ENCODE results near the gene ROS1. TPM values are rescaled to one million over a fixed set of nuclear protein-coding genes. Genes with fewer than 3 reads are reported as not detected.
"Not testable (repeated sequence)": the region's sequence is repeated elsewhere in the genome, so short reads cannot be mapped to it uniquely, and the experiment has no call there.

ROS1 gene
- total RNA-seq, 1 donor from 2014 or later, result not detected

DNA sequence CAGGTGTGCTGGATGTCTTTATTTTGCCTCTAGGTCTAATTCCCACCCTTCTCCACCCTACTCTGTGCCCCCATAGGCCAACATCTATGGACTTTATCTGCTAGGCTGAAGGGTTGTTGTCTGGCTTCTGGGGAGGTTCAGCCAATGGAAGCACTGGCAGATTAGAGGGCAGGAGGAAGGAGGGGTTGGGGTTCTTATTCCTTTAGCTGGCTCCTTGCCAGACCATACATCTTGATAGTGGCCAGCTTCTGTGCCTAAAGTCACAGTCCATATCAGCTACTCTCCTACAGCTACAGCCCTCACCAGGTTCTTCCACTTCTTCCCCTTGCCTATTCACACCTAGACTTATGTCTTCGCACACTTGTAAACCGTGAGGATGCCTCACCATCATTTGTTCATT, 41.1 kb downstream of the ROS1 start:
- intact Hi-C loops (cut with micrococcal nuclease), result no loop called here

- intact Hi-C loops (cut with micrococcal nuclease), result no loop called here
Measured at GRCh38 chr6:117381749-117382148, 44.0 kb downstream of the ROS1 start.

GRCh38 chr6:117380298-117380697, 45.4 kb downstream of the ROS1 start:
- intact Hi-C loops (cut with micrococcal nuclease), result no loop called here

DNA sequence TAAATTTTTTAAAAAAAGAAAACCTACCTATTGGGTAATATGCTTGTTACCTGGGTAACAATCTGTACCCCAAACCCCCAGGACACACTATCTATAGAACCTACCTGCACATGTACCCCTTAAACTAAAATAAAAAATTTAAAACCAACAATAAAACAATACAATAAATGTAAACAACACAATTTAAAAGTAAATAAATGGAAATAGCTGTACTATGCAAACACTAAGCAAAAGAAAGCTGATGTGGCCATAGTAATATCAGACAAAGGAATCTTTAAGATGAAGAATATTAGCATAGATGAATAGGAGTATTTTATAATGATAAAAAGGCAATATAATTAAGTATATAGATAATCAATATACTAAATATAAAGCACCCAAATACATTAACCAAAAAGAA, 50.3 kb downstream of the ROS1 start:
- intact Hi-C loops (cut with micrococcal nuclease), result no loop called here

DNA sequence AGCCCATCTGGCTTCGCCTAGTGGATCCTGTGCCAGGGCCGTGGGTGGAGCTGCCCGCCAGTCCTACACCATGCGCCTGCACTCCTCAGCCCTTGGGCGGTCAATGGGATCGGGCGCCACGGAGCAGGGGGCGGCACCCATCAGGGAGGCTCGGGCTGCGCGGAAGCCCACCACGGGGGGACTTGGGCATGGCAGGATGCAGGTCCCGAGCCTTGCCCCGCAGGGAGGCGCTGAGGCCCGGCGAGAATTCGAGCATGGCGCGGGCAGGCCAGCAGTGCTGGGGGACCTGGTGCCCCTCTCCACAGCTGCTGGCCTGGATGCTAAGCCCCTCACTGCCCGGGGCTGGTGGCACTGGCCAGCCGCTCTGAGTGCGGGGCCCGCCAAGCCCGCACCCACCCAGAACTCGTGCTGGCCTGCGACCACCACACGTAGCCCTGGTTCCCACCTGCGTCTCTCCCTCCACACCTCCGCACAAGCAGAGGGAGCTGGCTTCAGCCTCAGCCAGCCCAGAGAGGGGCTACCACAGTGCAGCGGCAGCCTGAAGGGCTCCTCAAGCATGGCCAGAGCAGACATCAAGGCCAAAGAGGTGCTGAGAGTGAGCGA, 52.4 kb downstream of the ROS1 start:
- intact Hi-C loops (cut with micrococcal nuclease), result no loop called here

DNA sequence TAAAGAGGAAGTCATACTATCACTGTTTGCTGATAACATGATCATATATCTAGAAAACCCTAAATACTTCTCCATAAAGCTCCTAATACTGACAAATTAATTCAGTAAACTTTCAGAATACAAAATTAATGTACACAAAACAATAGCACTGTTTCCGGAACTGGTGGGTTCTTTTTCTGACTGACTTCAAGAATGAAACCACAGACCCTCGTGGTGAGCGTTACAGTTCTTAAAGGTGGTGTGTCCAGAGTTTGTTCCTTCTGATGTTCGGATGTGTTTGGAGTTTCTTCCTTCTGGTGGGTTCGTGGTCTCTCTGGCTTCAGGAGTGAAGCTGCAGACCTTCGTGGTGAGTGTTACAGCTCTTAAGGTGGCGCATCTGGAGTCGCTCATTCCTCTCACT, 53.5 kb downstream of the ROS1 start:
- intact Hi-C loops (cut with micrococcal nuclease), result not testable (repeated sequence)

DNA sequence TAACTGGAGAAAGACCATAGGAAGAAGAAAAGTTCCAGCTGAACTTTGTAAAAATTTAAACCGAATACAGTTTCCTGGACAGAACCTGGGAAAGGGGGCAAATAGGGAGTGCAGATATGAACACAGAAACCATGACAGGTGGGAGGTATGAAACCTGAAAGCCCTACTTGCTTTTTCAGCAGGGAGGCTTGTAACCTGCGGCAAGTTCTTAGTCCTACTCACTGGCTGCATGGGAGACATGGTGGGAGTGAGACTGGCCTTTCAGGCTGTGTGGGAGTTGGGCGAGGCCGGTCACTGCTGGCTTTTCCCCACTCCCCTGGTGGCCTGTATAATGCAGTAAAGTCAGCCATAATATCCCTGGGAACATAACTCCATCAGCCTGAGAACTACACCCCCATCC, 54.2 kb downstream of the ROS1 start:
- intact Hi-C loops (cut with micrococcal nuclease), result no loop called here

DNA sequence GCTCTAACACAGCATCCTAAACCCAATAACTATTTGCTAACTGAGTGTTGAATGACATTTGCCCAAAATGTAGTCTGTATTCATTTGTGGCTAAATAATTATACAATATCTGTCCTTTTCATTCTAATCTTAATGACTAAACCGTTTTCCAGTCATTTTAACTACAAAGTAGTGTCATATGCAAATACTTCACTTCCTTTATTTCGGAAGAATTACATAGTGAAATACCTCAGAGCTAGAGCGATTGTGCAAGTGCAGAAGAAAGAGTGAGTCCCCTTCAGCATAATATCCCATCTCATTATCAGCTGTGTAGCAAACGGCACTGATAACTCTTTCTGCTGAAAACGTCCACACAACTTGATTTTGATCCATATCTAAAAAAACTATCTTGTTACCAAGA, 66.2 kb downstream of the ROS1 start:
- intact Hi-C loops (cut with micrococcal nuclease), result no loop called here

- intact Hi-C loops (cut with micrococcal nuclease), result no loop called here
Measured at GRCh38 chr6:117354671-117355070, 71.1 kb downstream of the ROS1 start.

DNA sequence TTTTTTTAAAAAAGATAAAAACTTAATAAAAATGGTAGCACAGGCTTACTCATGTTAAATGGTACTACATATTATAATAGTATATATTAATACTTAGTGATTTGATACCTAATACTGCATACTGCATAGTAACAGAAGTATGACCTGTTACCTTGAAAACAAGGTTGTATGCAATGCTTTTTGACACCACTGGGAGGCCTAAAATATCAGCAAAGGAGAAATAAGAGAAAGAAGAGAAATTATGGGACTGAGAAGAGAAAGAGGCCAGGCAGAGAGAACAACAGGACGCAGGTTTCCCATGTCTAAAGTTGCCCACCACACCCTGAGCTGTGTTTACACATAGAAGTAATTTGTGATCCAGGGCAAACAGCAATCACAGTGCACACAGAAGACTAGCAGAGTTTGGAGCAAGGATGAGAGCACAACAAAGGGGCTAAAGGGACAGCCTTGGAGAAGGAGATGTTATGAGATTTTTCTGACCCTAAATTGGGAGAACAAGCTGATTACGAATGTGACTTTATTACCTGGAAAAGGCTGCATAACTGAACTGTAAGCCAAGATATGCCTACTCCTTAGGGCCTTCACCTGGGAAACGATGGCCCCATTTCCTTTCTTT, 73.2 kb downstream of the ROS1 start:
- intact Hi-C loops (cut with micrococcal nuclease), result no loop called here

GRCh38 chr6:117351521-117351920, 74.2 kb downstream of the ROS1 start:
- intact Hi-C loops (cut with micrococcal nuclease), result no loop called here

- intact Hi-C loops (cut with micrococcal nuclease), result loop anchor here (1.0 kb wide), 2 partner anchors 209 to 259 kb away; no protein-coding TSS in a partner anchor
Measured at GRCh38 chr6:117346142-117346930, 79.4 kb downstream of the ROS1 start.

- intact Hi-C loops (cut with micrococcal nuclease), result no loop called here
Measured at GRCh38 chr6:117345292-117345610, 80.5 kb downstream of the ROS1 start.

- intact Hi-C loops (cut with micrococcal nuclease), result no loop called here
Measured at GRCh38 chr6:117344444-117345291, 81.1 kb downstream of the ROS1 start.

DNA sequence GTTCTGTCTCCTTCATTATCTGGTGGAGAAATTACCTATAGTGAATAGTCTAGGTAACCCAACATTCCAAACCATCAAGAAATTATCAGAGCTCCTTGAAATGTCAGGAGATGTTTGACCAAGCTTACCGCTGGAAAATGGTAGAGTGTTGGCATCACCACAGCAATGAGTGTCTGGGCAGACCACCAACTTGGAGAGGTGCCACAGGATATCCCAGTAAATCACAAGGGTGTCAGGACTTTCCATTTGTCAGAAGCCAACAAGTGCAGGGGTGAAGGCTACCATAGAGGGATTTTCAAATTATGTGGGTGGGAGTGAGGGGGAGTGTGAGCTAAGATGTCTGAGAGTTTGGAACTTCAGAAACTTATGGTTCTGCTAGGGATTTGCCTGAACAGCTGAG, 87.2 kb downstream of the ROS1 start:
- intact Hi-C loops (cut with micrococcal nuclease), result no loop called here

DNA sequence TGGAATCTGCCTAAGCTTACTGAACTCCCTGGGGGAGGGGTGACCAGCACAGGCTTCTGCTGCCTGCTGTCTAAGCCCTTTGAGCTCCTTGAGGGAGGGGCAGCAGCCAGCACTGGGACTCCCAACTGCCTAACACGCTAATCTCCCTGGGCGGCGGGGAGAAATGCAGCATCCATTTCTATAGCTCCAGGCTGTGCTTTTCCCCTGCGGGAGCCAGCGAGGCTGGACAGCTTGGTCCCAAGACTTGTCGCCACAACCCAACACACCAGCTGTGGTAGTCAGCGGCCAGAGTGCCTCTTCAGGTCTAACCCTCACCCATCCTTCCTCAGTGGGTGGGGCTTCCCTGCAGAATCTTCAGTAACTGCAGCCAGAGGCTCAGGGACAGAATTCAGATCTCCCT, 95.8 kb downstream of the ROS1 start:
- intact Hi-C loops (cut with micrococcal nuclease), result no loop called here

- intact Hi-C loops (cut with micrococcal nuclease), result no loop called here
Measured at GRCh38 chr6:117328500-117328899, 97.2 kb downstream of the ROS1 start.

DNA sequence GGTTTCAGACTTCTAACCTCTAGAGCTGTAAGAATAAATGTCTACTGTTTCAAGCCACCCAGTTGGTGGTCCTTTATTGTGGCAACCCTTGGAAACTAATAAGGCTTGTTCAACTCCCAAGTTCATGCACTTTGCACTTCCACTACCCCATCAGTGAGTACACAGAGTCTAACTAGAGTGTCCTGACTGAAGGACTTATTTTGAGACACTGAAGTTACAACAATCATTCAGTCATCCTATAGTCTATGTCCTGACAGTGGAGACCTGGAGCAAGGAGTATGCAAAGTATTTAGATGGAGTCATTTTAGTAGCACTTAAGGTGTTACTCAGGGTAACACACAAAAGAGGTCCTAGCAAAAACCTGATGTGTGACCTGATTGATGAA, 97.7 kb downstream of the ROS1 start:
- intact Hi-C loops (cut with micrococcal nuclease), result no loop called here

DNA sequence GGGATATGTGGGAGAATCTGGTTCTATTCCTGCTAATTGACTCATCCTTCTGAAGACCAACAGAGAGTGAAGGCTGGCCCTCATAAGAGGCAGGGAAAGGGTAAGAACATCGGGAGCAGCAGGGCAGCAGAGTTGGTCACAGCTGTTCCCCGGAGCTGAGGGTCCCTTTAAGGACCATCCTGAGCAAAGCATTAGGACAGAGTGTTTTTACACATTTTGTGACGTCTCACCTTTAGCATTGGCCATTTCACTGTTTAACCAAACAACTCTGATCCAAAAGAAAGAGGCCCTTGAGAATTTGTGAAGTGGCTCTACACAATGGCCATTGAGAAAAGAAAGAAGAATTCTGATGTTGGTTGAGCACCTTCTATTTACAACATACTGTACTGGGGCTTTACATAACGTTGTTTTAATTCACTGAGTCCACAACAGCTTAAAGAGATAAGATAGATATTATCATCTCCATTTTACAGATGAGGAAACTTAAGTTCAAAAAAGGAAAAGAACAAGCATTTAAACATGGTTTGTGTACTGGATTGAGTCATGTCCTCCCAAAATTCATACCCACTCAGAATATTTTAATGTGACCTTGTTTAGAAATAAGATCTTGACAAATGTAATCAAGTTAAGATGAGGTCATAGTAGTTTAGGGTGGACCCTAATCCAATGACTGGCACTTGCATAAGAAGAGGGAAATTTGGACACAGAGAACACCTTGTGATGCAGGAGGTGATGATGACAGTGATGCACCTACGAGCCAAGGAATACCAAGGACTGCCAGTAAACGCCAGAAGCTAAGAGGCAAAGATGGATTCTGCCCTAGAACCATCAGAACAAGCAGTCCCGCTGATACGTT, 98.4 kb downstream of the ROS1 start:
- intact Hi-C loops (cut with micrococcal nuclease), result no loop called here

DNA sequence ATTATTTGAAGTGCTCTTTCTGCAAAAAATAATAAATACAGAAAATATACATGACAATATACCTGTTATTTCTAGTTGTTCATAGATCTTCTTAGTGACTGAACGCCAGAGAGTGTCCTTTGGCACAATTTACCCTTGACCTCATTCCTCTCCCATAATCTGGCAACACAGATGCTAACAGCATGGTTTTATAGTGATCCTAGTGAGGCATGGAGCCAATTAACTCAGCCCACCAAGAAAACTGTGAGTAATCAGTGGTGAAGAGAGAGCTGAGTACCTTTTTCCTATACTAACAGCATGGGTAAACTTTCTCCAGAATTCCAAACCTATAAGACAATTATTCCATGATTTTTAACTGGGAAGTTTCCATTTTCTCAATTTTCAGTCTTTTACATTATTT, 99.3 kb downstream of the ROS1 start:
- intact Hi-C loops (cut with micrococcal nuclease), result no loop called here

- intact Hi-C loops (cut with micrococcal nuclease), result loop anchor here (10.0 kb wide), 1 partner anchor 332 kb away; no protein-coding TSS in a partner anchor
Measured at GRCh38 chr6:117317261-117317660, 108.5 kb downstream of the ROS1 start.

All from T-helper 2 cell treated with Interferon-gamma antibody and Interleukin-4, amounts not matched to agents 100 ng/mL and 5 ng/mL, for 36 hours (primary cell).